Stomach (tissue), 9 donors: ENCODE results near the gene FBXO38. TPM values are rescaled to one million over a fixed set of nuclear protein-coding genes. Genes with fewer than 3 reads are reported as not detected.

Experiments used
- DNase-seq, 2 donors: peaks; one replicate each; pipeline versions ENCODE4 v3.0.0 to v3.0.0-alpha.2; 2013 to 2019
- H3K27ac ChIP-seq, 5 donors: fragments of 200-600 bp in 4 of 5; sonication (generic) in 4 of 5; one replicate each; pipeline ENCODE4 v1.5.1; 2013 to 2019; ENCODE audit warnings: mild to moderate bottlenecking in 1 of 5, moderate library complexity in 1 of 5
- H3K27me3 ChIP-seq, 3 donors: fragments of 200-600 bp; sonication (generic); one replicate each; pipeline ENCODE4 v1.5.1; 2017 to 2019; ENCODE audit warnings: mixed run types in 1 of 3
- H3K36me3 ChIP-seq, 4 donors: fragments of 200-600 bp; sonication (generic); 1 replicate in 3 of 4; 2 replicates in 1 of 4; pipeline ENCODE4 v1.5.1; 2016 to 2019
- H3K4me1 ChIP-seq, 4 donors: fragments of 200-600 bp; sonication (generic); one replicate each; pipeline ENCODE4 v1.5.1; 2016 to 2019
- H3K4me3 ChIP-seq, 4 donors: fragments of 200-600 bp; sonication (generic) in 3 of 4; one replicate each; pipeline ENCODE4 v1.5.1; 2016 to 2019; ENCODE audit warnings: mild to moderate bottlenecking in 1 of 4
- H3K9me3 ChIP-seq, 4 donors: fragments of 200-600 bp; sonication (generic); one replicate each; pipeline ENCODE4 v1.5.1; 2016 to 2019
- EP300 ChIP-seq: sonication (generic); formaldehyde crosslinking; IDR thresholded peaks from one replicate; pipeline ENCODE4 v1.6.1; 2017; ENCODE audit warnings: antibody characterized with exemption
- POLR2A ChIP-seq, 4 donors: fragments of 450-650 bp; IDR thresholded peaks; one replicate each; pipeline ENCODE4 v1.6.1; 2016; ENCODE audit warnings: antibody characterized with exemption in 4 of 4, control low read depth in 2 of 4, mild to moderate bottlenecking in 1 of 4, moderate library complexity in 1 of 4
- POLR2AphosphoS5 ChIP-seq, 3 donors: sonication (generic); formaldehyde crosslinking; IDR thresholded peaks; one replicate each; pipeline ENCODE4 v1.6.1; 2016; ENCODE audit warnings: antibody characterized with exemption in 3 of 3
- WGBS, 5 donors: extraction: QIAGEN DNeasy Blood & Tissue Kit in 3 of 5; methylation state at CpG; one replicate each; pipeline versions ENCODE4 v1.1.5 to v1.1.7; 2013 to 2018; 5-methylcytosine and 5-hydroxymethylcytosine counted together
- intact Hi-C: fragments of 100-400 bp; cut with DNase I; formaldehyde crosslinking; loops from one replicate; pipeline ENCODE4 v1.15.1; 2023; ENCODE audit warnings: low total_unique reads
- polyA plus RNA-seq, 3 donors: library from polyadenylated mRNA; stranded (reverse); fragments of 200-250 nt; gene quantifications; one replicate each; pipeline ENCODE4 v1.2.3, GENCODE V29; 2013
- total RNA-seq, 5 donors: library from RNA; depleted of rRNA; stranded (reverse); fragments of >200 nt; gene quantifications; one replicate each; pipeline versions ENCODE4 v1.1.0 to v1.2.3, GENCODE V29; 2014 to 2016
- TF ChIP-seq, protein P1 (sequence below), 7 experiments: fragments of 450-650 bp in 4 of 7; fragments of 200-600 bp in 3 of 7; sonication (generic) in 3 of 7; IDR thresholded peaks; one replicate each; pipeline ENCODE4 v1.5.1; 2016 to 2019; ENCODE audit warnings: antibody characterized with exemption in 7 of 7, control low read depth in 2 of 7, mild to moderate bottlenecking in 1 of 7
- donor health status: healthy with polysubstance abuse.
- donor health status: Bipolar disorder and iron deficiency.
- donor health status: healthy.

The FBXO38 gene
- total and polyA plus RNA-seq, 8 donors, result 10.7 to 119 (median 16.6) TPM

DNA sequence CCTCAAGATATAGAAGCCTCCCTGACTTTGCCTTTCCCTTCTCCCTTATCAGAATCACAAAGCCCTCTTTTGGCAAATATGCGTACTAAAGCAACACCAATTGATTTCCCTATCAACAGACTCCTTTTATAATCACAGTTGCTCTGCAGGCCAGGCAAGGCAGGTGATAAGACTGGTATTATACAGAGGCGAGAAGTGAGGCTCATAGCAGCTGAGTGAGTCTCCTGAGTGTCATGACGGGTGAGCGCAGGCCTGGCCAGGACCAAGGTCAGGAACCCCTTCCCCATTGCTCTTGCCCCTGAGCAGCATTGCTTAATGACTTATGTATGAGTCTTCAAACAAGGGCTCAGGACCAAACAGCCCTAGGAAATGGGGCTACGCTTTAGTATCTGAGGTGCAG, 70.8 kb downstream of the FBXO38 start:
- H3K27ac ChIP-seq, result no peak overlapping the region
- intact Hi-C loops, result no loop called here
- TF ChIP-seq POLR2AphosphoS5 (IDR thresholded peaks at IDR 0.05), result no peak
- TF ChIP-seq, protein P1, sequence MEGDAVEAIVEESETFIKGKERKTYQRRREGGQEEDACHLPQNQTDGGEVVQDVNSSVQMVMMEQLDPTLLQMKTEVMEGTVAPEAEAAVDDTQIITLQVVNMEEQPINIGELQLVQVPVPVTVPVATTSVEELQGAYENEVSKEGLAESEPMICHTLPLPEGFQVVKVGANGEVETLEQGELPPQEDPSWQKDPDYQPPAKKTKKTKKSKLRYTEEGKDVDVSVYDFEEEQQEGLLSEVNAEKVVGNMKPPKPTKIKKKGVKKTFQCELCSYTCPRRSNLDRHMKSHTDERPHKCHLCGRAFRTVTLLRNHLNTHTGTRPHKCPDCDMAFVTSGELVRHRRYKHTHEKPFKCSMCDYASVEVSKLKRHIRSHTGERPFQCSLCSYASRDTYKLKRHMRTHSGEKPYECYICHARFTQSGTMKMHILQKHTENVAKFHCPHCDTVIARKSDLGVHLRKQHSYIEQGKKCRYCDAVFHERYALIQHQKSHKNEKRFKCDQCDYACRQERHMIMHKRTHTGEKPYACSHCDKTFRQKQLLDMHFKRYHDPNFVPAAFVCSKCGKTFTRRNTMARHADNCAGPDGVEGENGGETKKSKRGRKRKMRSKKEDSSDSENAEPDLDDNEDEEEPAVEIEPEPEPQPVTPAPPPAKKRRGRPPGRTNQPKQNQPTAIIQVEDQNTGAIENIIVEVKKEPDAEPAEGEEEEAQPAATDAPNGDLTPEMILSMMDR (IDR thresholded peaks at IDR 0.05), result no peak
- TF ChIP-seq EP300, result no peak
- TF ChIP-seq POLR2A (IDR thresholded peaks at IDR 0.05), result no peak
- no peaks in the 10 kb centered on the region for H3K9me3 ChIP-seq
- H3K27me3 ChIP-seq, result no peaks in the 10 kb centered on the region
- WGBS, 5 donors, result 41 to 62% (median 50%) methylated on average over 5 of the region's 5 CpGs
- H3K4me3 ChIP-seq, result no peak overlapping the region
- no peaks in the 10 kb centered on the region for H3K36me3 ChIP-seq
- DNase-seq, result no peak
- H3K4me1 ChIP-seq, result peaks cover 0 to 5% (median 0%) of the 10 kb centered on the region in 4 donors

DNA sequence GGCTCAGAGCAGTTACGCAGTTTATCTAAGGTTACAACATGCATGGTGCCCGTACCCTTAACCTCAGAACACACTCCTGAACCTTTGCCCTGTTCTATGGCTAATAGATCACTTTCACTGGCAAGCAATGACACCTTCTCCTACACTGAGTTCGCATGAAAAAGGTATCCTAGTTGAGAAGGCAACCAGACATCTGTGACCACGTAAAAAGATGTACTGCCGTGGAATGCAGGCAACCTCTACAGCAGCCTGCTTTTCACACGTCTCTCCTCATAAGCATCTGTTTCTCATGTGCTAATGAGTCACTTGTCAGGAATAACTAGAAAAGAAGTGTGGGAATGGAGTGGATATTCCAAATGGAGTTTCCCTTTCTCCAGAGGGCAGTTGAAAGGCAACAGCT, 71.4 kb downstream of the FBXO38 start:
- Histone ChIP-seq H3K27ac (no peak overlapping the region), H3K36me3 (no peaks in the 10 kb centered on the region), H3K9me3 (no peaks in the 10 kb centered on the region), H3K4me1 (peaks cover 0 to 5% (median 0%) of the 10 kb centered on the region in 4 donors), H3K27me3 (no peaks in the 10 kb centered on the region), H3K4me3 (no peak overlapping the region)
- intact Hi-C loops, result no loop called here
- no peak for TF ChIP-seq EP300
- no peak for TF ChIP-seq POLR2A (IDR thresholded peaks at IDR 0.05)
- TF ChIP-seq, protein P1 (IDR thresholded peaks at IDR 0.05), result no peak
- no peak for TF ChIP-seq POLR2AphosphoS5 (IDR thresholded peaks at IDR 0.05)
- DNase-seq, result no peak
- 63 to 77% (median 73%) methylated on average over 6 of the region's 6 CpGs for WGBS, 5 donors

DNA sequence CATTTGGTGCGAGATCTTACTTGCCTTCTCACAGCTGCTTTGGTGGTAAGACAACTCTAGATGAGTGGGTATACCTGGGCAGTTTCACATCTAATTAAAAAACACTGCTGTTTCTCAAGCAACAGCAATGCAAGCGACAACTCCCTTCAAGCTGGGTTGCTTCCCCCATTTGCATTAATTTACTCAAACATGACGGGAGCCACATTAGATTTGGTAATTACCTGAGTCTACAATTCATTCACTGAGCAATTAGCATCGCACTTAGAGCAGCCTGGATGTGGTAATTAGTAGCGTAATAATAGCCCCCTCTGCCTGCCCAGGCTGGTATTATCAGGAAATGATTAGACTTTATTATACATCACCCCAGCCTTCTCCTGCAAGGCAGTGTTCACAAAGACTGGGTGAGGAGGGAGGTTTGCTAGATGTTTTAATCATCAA, 73.4 kb downstream of the FBXO38 start:
- TF ChIP-seq POLR2A (IDR thresholded peaks at IDR 0.05), result no peak
- TF ChIP-seq, protein P1 (IDR thresholded peaks at IDR 0.05), result peak in 4 of 7 experiments; percentile 4 to 20 (median 16)
- 38 to 53% (median 43%) methylated on average over 5 of the region's 5 CpGs for WGBS, 5 donors
- H3K4me1 ChIP-seq, result peaks cover 0 to 5% (median 0%) of the 10 kb centered on the region in 4 donors
- no peak overlapping the region for H3K27ac ChIP-seq
- intact Hi-C loops, result no loop called here
- no peaks in the 10 kb centered on the region for H3K27me3 ChIP-seq
- no peak overlapping the region for H3K4me3 ChIP-seq
- no peaks in the 10 kb centered on the region for H3K9me3 ChIP-seq
- DNase-seq, result peak in 1 of 2 donors; percentile 44
- no peaks in the 10 kb centered on the region for H3K36me3 ChIP-seq

DNA sequence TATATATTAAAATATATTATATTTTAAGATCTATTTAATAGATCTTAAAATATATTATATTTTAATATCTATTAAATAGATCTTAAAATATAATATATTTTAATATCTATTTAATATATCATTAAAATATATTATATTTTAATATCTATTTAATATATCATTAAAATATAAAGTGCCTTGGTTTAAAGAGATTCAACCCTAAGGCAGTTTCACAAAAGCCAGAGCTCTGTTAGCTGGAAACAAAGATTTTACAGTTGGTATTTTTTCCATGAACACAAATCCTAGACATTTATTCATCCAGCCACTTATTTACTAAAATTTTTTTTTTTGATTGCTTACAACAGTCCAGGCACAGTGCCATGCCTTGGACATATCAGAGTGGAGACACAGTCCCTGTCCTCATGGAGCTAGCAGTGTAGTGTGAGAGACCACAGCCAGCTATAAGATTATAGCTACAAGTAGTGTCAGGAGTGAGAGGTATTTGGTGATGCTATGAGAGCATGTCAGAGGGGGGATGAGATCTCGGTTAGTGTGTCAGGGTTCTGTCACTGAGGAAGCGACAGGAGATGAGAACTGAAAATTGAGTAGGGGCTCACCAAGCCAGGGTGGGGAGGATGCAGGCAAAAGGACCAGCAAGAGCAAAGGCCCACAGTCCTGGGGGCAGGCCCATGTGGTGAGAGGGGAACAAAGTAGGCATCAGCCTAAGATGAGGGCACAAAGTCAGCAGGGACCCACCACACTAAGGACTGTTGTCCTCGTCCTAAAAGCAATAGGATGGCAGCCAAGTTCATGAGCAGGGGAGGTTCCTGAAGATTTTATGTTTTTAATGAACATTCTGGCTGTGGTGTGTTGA, 74.5 kb downstream of the FBXO38 start:
- WGBS, 5 donors, result 82 to 94% (median 89%) methylated on average over 3 of the region's 3 CpGs
- TF ChIP-seq POLR2A (IDR thresholded peaks at IDR 0.05) (no peak), EP300 (no peak), POLR2AphosphoS5 (IDR thresholded peaks at IDR 0.05) (no peak)
- TF ChIP-seq, protein P1 (IDR thresholded peaks at IDR 0.05), result no peak
- DNase-seq, result no peak
- Histone ChIP-seq H3K4me1 (peaks cover 0 to 5% (median 0%) of the 10 kb centered on the region in 4 donors), H3K27ac (no peak overlapping the region), H3K4me3 (no peak overlapping the region), H3K27me3 (no peaks in the 10 kb centered on the region), H3K9me3 (no peaks in the 10 kb centered on the region), H3K36me3 (no peaks in the 10 kb centered on the region)
- intact Hi-C loops, result no loop called here
